CD14-positive monocyte (primary cell): ENCODE results near the gene SGCA. TPM values are rescaled to one million over a fixed set of nuclear protein-coding genes. Genes with fewer than 3 reads are reported as not detected.

ENCODE experiments used
- DNase-seq, 3 donors: peaks; one replicate each; pipeline ENCODE4 v3.0.0-alpha.2; 2011 to 2022
- H2AFZ ChIP-seq: 2 replicates; pipeline ENCODE4 v1.6.0; 2012; ENCODE audit warnings: mild to moderate bottlenecking, low read depth, low read length, inconsistent platforms; ENCODE audit not compliant: insufficient read depth, poor library complexity, severe bottlenecking
- H3K27ac ChIP-seq, 2 donors: 1 replicate in 1 of 2; 2 replicates in 1 of 2; pipeline ENCODE4 v1.5.1; 2012 to 2013; ENCODE audit warnings: low read length in 2 of 2, control low read depth in 1 of 2, inconsistent platforms in 1 of 2, low read depth in 1 of 2, mild to moderate bottlenecking in 1 of 2
- H3K27me3 ChIP-seq, 2 donors: one replicate each; pipeline versions ENCODE4 v1.6.0 to v1.6.1; 2011 to 2013; ENCODE audit warnings: low read length in 2 of 2; ENCODE audit not compliant: control insufficient read depth in 2 of 2, insufficient read depth in 2 of 2
- H3K36me3 ChIP-seq, 2 donors: replicated peaks in 1 of 2; 1 replicate in 1 of 2; 2 replicates in 1 of 2; pipeline versions ENCODE4 v1.5.1 to v1.6.1; 2012 to 2013; ENCODE audit warnings: low read length in 2 of 2, control low read depth in 1 of 2, inconsistent platforms in 1 of 2, mild to moderate bottlenecking in 1 of 2; ENCODE audit not compliant: insufficient read depth in 2 of 2, control insufficient read depth in 1 of 2
- H3K4me1 ChIP-seq, 2 donors: 1 replicate in 1 of 2; 2 replicates in 1 of 2; pipeline versions ENCODE4 v1.5.1 to v1.6.1; 2012 to 2013; ENCODE audit warnings: low read length in 2 of 2, control low read depth in 1 of 2, inconsistent platforms in 1 of 2, mild to moderate bottlenecking in 1 of 2, moderate library complexity in 1 of 2; ENCODE audit not compliant: insufficient read depth in 2 of 2, control insufficient read depth in 1 of 2
- H3K4me2 ChIP-seq: replicated peaks from 2 replicates; pipeline ENCODE3; 2012; ENCODE audit warnings: low read length, moderate library complexity, mild to moderate bottlenecking; ENCODE audit not compliant: poor library complexity, severe bottlenecking; ENCODE audit errors: extremely low read depth
- H3K4me3 ChIP-seq, 3 experiments: fragments of 200-600 bp in 1 of 3; sonication (generic) in 1 of 3; replicated peaks in 1 of 3; 1 replicate in 2 of 3; 2 replicates in 1 of 3; pipeline ENCODE4 v1.5.1; 2011 to 2013; ENCODE audit warnings: low read length in 3 of 3, mild to moderate bottlenecking in 3 of 3, control low read depth in 2 of 3, low read depth in 2 of 3, inconsistent platforms in 1 of 3, moderate library complexity in 1 of 3
- H3K79me2 ChIP-seq: 2 replicates; pipeline ENCODE4 v1.6.0; 2012; ENCODE audit warnings: mild to moderate bottlenecking, control low read depth, inconsistent platforms, low read length, moderate library complexity; ENCODE audit not compliant: insufficient read depth
- H3K9ac ChIP-seq: 2 replicates; pipeline ENCODE4 v1.6.0; 2017; ENCODE audit warnings: low read length, mild to moderate bottlenecking; ENCODE audit not compliant: insufficient read depth, poor library complexity, severe bottlenecking
- H3K9me3 ChIP-seq, 2 donors: replicated peaks in 1 of 2; 1 replicate in 1 of 2; 2 replicates in 1 of 2; pipeline versions ENCODE4 v1.5.1 to v1.6.1; 2012 to 2013; ENCODE audit warnings: low read length in 2 of 2, control low read depth in 1 of 2; ENCODE audit not compliant: control insufficient read depth in 1 of 2, insufficient read depth in 1 of 2
- H4K20me1 ChIP-seq: 2 replicates; pipeline ENCODE4 v1.6.0; 2012; ENCODE audit warnings: mild to moderate bottlenecking, low read length, control low read depth, moderate library complexity; ENCODE audit not compliant: insufficient read depth
- H3K27ac Mint-ChIP-seq, 7 donors: one replicate each; pipeline ENCODE4 v1.8.0; 2020; ENCODE audit warnings: mild to moderate bottlenecking in 7 of 7, mixed read lengths in 7 of 7, moderate library complexity in 6 of 7, inconsistent platforms in 2 of 7
- H3K27me3 Mint-ChIP-seq, 3 donors: one replicate each; pipeline ENCODE4 v1.8.0; 2021 to 2022; ENCODE audit warnings: low read depth in 3 of 3, mild to moderate bottlenecking in 3 of 3, mixed read lengths in 3 of 3, moderate library complexity in 3 of 3, inconsistent platforms in 1 of 3
- H3K36me3 Mint-ChIP-seq, 2 donors: one replicate each; pipeline ENCODE4 v1.8.0; 2020; ENCODE audit warnings: mixed read lengths in 2 of 2, inconsistent platforms in 1 of 2, mild to moderate bottlenecking in 1 of 2
- H3K4me1 Mint-ChIP-seq: one replicate; pipeline ENCODE4 v1.8.0; 2020; ENCODE audit warnings: mild to moderate bottlenecking, mixed read lengths
- H3K4me3 Mint-ChIP-seq, 2 donors: one replicate each; pipeline ENCODE4 v1.8.0; 2020; ENCODE audit warnings: mild to moderate bottlenecking in 2 of 2, mixed read lengths in 2 of 2, moderate library complexity in 1 of 2
- H3K9me3 Mint-ChIP-seq, 7 donors: one replicate each; pipeline ENCODE4 v1.8.0; 2020 to 2022; ENCODE audit warnings: mixed read lengths in 7 of 7, mild to moderate bottlenecking in 6 of 7, moderate library complexity in 6 of 7, inconsistent platforms in 2 of 7
- CTCF ChIP-seq: fragments of 200-600 bp; IDR thresholded peaks from one replicate; pipeline ENCODE4 v1.8.0; 2022; ENCODE audit warnings: antibody characterized with exemption, mild to moderate bottlenecking
- WGBS: methylation state at CpG from one replicate; pipeline ENCODE4 v1.1.5; 2013; ENCODE audit warnings: missing lambda C conversion rate; ENCODE audit not compliant: insufficient coverage; 5-methylcytosine and 5-hydroxymethylcytosine counted together
- intact Hi-C, 2 donors: fragments of 100-400 bp; cut with micrococcal nuclease; formaldehyde crosslinking; loops; one replicate each; pipeline versions ENCODE4 v1.15.0 to v1.15.1; 2023
- polyA plus RNA-seq, 3 donors: library from polyadenylated mRNA; depleted of rRNA in 1 of 3; unstranded in 2 of 3; stranded (reverse) in 1 of 3; fragments of 300-500 nt in 2 of 3; fragments of >200 nt in 1 of 3; fragmentation: Illumina TruSeq in 2 of 3; gene quantifications; 1 replicate in 2 of 3; 2 replicates in 1 of 3; pipeline ENCODE4 v1.2.3, GENCODE V29; 2012 to 2021

The SGCA gene
- polyA plus RNA-seq, 3 donors, result 0.27 to 0.89 (median 0.53) TPM

- Histone ChIP-seq H3K4me3 (no peak overlapping the region), H3K9me3 (no peaks in the 10 kb centered on the region), H3K27ac (no peak overlapping the region), H3K79me2 (no peaks in the 10 kb centered on the region), H3K4me1 (peaks cover 11 to 14% of the 10 kb centered on the region in 2 donors), H2AFZ (no peak overlapping the region), H3K9ac (no peak overlapping the region), H3K4me2 (no peak overlapping the region), H3K27me3 (no peaks in the 10 kb centered on the region), H4K20me1 (no peaks in the 10 kb centered on the region), H3K36me3 (no peaks in the 10 kb centered on the region)
- Mint-ChIP-seq H3K27me3 (peaks cover 7 to 24% (median 15%) of the 10 kb centered on the region in 3 donors), H3K4me1 (peaks cover 17% of the 10 kb centered on the region), H3K9me3 (peaks cover 0 to 1% (median 0%) of the 10 kb centered on the region in 7 donors), H3K4me3 (no peak overlapping the region), H3K36me3 (no peaks in the 10 kb centered on the region), H3K27ac (peak overlapping the region in 1 of 7 donors; percentile 33)
- intact Hi-C loops, result no loop called here
- no peak for DNase-seq
- 100% methylated on average over 3 of the region's 10 CpGs for WGBS
- TF ChIP-seq CTCF, result no peak
Measured at GRCh38 chr17:50173335-50173941, 7.6 kb downstream of the SGCA start.

GRCh38 chr17:50174444-50174843 lies 8.6 kb downstream of the SGCA start:
- peaks cover 8 to 9% of the 10 kb centered on the region in 2 donors for H3K4me1 ChIP-seq
- no peak for TF ChIP-seq CTCF
- intact Hi-C loops, result no loop called here
- no CpG with 5 or more reads among the region's 6 CpGs for WGBS
- no peaks in the 10 kb centered on the region for H3K36me3 Mint-ChIP-seq
- no peak overlapping the region for H2AFZ ChIP-seq
- H3K27me3 ChIP-seq, result no peaks in the 10 kb centered on the region
- H3K4me3 ChIP-seq, result no peak overlapping the region
- no peak overlapping the region for H3K4me2 ChIP-seq
- H3K4me1 Mint-ChIP-seq, result peaks cover 12% of the 10 kb centered on the region
- no peaks in the 10 kb centered on the region for H3K79me2 ChIP-seq
- no peaks in the 10 kb centered on the region for H3K36me3 ChIP-seq
- H4K20me1 ChIP-seq, result no peaks in the 10 kb centered on the region
- DNase-seq, result no peak
- no peaks in the 10 kb centered on the region for H3K9me3 ChIP-seq
- H3K9me3 Mint-ChIP-seq, result peaks cover 0 to 2% (median 0%) of the 10 kb centered on the region in 7 donors
- H3K27ac ChIP-seq, result no peak overlapping the region
- H3K27me3 Mint-ChIP-seq, result peaks cover 7 to 17% (median 15%) of the 10 kb centered on the region in 3 donors
- no peak overlapping the region for H3K27ac Mint-ChIP-seq
- no peak overlapping the region for H3K9ac ChIP-seq
- H3K4me3 Mint-ChIP-seq, result no peak overlapping the region
